Lower leg skin (tissue), 3 donors: ENCODE results near the gene RPS6KB2.

ENCODE experiments used
- CTCF ChIP-seq, 3 donors: fragments of 450-650 bp; IDR thresholded peaks; one replicate each; pipeline ENCODE4 v1.5.1; 2016; ENCODE audit warnings: antibody characterized with exemption in 3 of 3, mild to moderate bottlenecking in 3 of 3, moderate library complexity in 2 of 3
- POLR2A ChIP-seq, 2 donors: fragments of 450-650 bp; IDR thresholded peaks; one replicate each; pipeline ENCODE4 v1.6.1; 2016 to 2017; ENCODE audit warnings: antibody characterized with exemption in 2 of 2, mild to moderate bottlenecking in 1 of 2, moderate library complexity in 1 of 2

GRCh38 chr11:67442504-67443404, 14.5 kb downstream of the RPS6KB2 start:
- TF ChIP-seq CTCF (IDR thresholded peaks at IDR 0.05) (no peak), POLR2A (IDR thresholded peaks at IDR 0.05) (no peak)
